GM19025 (cell line): ENCODE results near the gene CHPF.

Experiments used
- ATAC-seq: cut with Tn5 transposase; IDR thresholded peaks from one replicate; pipeline ENCODE4 v1.9.1; 2021; ENCODE audit warnings: mild to moderate bottlenecking, low read depth, moderate library complexity; ENCODE audit not compliant: unreplicated experiment

The CHPF gene

DNA sequence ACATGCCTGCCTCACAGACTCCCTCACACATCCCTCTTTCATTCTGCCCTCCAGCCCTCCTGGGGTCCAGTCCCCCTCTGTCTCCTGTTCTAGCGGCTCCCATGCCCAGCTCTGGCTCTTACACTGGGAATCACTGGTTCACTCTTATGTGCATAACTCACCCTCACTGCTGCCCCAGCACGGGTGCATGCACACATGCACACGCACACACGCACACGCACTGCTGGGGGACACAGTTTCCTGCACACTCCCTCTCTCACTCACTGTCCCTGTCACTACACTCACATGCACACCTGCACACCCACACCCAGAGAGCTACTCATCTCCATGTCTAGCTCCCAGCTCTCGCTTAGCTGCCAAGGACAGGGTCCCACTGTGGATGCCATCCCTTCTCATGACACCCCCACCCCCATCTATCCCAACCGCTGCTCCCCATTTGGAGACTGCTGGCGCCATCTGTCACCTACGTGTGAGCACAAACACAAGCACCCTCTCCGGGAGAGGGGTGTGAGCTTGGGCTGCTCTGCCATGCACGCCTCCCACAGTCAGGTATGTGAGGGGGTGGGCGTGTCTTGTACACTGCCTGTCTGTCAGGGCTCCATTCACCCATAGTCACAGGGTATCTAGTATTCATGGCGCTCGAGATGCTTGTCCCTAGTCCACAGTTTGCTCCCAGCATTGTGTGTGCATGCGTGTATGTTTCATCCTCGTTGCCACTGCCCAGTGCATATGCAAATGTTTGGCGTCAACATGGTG lies 27.6 kb downstream of the CHPF start:
- no peak for ATAC-seq

DNA sequence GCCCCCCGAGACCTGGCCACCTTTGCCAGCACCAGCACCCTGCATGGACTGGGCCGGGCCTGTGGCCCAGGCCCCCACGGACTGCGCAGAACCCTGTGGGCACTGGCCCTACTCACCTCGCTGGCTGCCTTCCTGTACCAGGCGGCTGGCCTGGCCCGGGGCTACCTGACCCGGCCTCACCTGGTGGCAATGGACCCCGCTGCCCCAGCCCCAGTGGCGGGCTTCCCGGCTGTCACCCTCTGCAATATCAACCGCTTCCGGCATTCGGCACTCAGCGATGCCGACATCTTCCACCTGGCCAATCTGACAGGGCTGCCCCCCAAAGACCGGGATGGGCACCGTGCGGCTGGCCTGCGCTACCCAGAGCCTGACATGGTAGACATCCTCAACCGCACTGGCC lies 28.8 kb downstream of the CHPF start:
- ATAC-seq = no peak

DNA sequence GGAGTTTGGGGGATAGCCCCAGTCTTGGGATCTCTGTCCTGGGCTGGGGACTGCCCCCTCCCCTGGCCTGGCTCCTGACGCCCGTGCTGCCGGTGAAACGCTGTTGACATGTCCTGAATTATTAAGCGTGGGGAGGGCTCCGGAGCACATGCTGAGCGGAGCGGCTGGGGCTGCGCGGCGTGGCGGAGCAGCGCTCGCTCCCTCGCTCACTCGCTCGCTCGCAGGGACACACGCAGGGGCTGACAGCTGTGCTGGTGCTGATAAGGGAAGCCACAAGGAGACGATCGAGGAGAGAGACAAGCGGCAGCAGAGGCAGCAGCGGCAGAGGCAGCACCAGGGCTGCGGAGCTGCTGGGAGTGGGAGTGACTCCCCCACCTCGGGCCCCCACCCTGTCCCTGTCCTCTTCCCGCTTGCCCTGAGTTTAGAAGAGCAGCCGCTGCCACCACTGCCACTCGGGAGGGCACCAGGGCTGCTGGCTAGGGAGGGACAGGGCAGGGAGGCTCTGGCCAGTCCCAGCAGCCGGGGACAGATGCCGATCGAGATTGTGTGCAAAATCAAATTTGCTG lies 29.3 kb downstream of the CHPF start, which contains the start of gene ASIC4:
Gene ASIC4, plus strand, starts transcription at position 287 of the 566 bp plus-strand sequence. Its CDS starts 243 bp downstream, at position 530.
- no peak for ATAC-seq

DNA sequence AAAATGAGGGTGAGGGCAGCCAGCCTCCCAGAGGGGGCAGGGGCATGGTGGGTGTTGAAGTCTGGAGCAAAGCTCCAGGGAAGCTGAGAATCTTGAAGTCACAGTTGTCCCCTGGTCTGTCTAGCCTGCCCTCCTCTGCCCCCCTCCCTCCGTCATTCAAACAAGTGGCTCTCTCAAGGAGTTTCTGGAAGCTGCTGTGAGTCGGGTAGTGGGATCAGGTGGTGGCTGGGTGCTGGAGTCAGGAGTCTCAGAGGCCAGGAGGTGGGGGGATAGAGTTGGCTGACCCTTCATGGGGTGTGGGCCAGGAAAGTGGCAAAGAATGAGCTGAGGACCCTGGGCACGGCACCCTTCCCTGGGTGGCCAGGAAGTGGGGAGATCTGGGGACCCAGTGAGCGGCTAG lies 29.8 kb downstream of the CHPF start:
- no peak for ATAC-seq

DNA sequence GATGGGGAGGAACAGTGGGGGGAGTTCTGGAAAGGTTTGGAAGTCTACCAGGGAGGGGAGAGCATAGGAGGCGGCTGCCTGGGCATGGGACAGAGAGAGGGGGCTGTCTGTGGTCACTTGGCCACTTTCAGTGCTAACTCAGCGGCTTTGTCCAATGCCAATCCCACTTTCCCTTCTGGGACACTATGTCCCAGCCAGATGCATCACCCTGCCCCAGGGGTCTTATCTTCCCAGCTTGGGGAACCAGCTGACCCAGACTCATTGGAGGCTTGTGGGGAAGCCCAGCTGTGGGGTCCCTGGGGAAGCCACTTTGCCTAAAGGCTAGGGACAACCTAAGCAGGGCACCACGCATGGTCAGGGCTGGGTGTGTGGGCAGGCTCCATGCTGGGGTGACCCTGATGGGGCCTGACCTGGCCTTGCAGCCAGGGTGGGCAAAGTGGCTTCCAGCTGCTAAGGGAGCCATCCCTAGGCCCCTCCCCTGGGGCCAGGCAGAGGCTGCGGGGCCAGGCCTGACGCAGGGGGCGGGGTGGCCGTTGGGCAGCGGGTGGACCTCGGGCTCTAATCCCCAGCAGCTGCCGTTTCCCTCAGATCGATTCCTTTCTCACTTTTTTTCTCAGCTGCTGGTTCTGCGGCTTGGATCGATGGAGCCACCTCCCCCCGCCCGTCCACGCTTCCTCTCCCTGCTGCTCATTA lies 30.9 kb downstream of the CHPF start:
- no peak for ATAC-seq

DNA sequence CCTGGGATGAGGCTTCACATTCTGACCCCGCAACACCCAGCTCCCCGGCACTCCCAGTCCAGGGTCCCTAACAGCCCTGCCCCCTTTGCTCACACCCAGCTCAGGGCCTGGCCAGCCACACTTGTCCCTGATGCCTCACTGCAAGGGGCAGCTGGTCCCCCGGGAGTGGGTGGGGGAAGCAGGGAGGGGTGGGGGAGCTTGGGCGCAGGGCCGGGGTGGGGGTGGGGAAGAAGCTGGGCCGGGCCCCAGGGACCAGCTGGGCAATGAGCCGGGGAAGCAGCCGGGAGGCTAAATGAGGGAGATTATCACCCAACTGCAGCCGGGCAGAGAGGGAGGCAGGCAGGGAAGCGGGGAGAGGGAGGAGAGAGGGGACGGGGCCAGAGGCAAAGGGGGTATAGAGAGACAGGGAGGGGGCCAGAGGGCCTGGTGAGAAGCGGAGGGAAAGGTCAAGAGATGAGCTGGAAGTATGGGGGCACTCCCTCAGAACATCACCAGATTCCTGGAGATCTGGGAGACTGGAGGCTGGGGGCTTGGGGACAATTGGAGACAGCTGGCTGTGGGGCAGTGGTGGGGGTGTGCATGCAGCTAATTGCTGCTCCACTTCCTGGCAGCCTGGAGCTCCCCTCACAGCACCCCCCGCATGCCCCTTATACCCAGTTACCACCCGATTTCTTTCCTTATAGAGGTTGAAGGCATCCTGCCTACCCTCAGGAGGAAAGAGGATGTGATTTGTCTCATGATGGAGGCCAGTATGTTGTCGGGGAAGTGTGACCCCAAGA lies 31.9 kb downstream of the CHPF start:
- no peak for ATAC-seq

DNA sequence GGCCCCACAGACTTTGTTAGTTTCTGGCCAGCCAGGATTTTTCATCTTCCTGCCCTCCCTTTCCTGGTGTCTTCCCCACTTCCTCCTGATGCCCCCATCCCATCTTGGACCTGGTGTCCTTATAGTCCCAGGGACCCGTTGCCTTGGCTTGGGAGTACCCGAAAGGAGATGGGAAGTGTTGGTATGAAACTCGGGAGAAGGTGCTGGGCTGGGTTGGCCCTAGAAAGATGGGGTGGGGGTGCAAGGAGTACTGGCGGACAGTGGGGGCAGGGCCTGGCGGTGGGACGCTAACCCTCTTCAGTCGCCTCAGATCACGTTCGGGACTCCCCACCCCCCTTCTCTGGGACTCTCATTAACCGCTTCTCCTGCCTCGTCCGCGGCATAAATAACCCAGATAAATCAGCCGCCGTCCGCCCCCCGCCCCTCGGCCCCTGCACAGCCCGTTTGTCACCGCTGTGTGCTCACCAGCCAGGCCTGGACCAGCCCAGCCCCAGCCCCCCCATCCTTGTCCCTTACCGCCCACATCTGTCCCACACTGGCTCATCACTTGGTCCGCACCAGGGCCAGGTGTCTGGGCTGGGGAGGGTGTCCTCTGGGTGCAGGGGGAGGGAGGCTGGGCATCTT lies 33.0 kb downstream of the CHPF start:
- ATAC-seq = no peak

DNA sequence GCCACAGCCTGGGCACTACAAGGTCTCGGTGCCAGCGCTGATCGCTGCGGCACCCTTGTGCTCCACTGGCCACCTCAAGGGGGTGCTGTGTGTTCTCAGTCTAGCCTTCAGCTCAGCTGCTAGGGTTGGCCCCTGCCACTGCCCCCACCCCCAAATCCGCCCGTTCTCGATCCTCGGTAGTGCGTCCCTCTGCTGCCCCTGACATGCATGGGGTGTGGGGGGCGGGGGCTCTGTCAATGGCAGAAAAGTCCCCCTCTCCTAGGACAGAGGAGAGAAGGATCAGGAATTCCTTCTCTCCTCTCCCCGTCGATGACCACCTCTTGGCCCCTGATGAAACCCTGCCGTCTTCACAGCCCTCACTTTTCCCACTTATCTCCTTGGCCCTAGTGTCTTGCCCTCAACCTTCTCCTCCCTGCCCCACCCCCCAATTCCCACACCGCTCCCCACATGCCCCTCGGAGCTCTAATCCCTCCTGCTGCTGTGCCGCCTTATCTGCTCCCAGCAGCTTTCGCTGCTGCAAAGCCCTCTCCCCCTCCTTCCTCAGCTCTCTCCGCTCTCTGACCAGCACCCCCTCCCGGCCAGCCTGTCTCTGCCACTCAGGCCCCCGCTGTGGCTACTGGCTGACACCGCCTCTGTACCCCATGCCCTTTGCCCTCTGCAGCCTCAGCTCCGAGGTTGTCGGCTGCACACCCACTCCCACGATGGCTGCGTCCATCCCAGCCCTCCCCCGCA lies 33.7 kb downstream of the CHPF start:
- no peak for ATAC-seq

DNA sequence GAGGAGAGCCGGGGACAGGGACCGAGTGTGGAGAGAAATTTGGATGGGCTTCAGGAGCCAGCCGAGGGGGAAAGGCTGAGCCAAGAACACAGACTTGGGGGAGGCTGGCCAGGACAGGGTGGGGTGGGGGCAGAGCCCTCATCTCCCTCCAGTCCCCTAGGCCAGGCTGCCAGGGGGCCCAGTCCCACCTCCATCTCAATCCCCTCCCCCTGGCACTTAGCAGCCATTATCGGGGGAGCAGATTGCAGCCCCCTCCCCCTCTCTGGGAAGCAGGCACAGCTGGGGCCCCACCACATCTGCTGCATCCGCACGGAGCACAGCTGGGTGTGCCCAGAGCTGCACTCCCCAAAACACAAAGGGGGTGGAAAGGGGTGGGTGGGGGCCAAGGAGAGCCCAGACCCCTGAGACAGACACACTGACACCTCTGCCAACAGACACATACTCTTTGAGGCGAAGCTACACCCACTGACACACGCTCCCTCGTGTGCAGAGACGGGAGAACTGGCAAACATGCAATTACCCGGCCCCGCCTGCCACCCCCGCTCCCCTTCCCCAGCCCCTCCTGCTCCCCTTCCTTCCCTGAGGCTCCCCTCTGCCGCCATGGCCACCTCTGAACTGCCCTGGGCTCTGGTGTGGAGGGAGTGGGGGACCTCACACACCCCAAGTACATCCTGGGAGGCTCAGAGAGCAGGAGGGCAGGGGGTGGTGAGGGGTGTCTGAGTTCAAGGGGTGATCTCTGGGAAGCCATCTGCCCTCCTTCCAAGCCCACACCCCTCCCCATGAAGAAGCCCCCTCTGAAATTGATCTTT lies 34.4 kb downstream of the CHPF start:
- no peak for ATAC-seq

DNA sequence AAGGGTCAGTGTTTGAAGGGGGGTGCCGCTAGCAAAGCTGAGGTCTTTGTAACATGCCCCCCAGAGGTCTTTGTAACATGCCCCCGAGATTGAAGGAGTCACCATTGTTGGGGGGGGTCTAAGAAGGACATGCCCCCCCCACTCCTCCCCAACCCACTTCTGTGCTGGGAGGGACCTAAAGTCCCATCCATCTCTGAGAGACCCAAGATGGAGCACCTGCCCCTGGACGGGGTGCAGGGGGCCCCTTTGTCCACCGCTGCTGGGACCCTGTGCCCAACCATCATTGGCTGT lies 35.2 kb downstream of the CHPF start:
- no peak for ATAC-seq

DNA sequence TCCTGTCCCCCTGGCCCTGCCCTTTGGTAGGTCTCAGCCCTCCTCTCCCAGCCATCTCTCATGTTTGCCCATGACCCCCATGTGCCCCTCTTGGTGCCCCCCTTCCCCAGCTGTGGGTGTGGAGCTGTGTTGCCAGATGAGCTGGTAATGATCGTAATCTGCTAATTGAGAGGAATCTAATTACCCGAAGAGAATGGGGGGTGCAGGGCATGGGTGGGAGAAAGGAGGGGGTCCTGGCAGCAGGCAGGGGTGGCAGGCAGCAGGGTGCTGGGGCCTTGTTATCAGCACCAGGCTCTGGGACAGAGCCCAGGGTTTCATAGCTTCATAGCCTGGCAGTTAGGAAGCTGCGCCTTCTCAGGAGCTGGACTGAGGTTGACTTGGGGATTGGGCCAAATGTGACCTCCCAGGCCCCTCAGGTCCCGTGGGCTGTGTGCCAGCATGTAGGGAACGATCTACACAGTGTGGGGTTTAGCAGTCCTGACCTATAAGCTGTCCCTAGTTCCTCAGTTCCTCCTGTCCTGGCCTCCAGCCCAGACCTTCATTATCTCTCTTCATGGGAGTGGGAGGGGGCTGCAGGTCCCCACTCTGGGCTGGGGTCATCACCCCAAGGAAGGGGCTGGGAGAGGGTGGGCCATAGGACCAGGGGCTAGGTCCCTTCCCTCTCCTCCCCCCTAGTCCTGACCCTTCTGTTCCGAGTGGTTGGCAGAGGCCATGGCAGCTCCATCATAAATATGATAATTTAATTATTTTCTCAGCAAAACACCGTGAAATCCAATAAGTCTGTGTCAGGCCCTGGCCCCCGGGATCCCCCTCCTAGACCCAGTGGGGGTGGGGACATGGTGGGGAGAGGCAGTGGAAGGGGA lies 35.8 kb downstream of the CHPF start:
- no peak for ATAC-seq

DNA sequence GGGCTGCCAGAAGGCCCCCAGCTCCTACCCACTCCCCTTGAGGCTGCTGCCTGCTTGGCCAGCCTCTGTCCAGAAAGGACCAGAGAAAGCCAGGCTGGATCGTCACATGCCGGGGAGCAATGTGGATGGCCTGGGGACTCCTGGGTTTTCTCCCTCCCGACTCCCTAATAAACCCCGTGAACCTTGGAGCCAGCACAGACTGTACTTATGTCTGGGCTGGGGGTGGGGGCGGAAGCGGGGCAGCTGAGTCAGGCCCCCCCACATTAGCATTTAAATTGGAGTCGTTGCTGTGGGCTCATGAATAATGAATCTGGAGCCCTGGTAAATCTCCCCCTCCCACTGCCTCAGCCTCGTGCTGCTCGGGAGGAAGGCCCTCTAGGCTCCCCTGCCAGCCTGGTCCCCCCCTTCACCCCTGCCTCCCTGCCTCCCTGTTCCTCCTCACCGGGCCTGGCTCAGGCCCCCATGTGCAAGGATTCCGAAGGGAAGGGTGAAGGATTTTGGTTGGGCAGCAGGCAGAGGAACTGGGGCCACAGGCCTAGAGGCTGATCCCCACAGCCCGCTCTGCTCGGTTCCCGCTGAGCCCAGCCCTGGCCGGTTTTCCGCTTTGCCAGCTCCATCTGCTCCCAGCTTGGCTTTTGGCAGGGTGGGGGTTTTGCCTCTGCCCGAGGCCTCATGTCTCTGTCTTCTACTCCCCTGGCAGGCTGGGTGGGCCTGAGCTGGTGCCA lies 36.6 kb downstream of the CHPF start:
- no peak for ATAC-seq

DNA sequence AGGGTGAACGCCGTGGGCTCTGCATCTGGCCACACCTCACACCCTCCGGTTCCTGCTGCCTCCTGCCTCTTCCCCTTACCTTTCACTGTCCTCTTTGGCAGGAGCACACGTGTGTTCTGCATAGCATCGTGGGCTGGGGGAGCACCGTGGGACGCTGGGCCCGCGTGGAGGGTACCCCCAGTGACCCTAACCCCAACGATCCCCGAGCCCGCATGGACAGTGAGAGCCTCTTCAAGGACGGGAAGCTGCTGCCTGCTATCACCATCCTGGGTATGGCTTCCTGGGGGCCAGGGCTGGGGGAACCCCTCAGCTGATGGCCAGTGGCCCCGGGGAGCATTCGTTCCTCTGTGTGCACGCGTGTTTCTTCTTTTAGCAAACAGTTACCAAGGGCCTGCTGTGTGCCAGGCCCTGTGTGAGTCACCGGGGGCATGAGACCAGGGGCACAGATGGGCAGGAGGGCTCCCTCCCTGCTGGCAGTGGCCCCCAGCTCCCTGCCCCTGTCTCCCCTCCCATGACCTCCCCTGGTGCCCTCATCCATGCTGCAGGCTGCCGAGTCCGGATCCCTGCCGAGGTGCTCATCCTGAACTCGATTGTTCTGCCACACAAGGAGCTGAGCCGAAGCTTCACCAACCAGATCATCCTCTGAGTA lies 37.3 kb downstream of the CHPF start:
- ATAC-seq = no peak

DNA sequence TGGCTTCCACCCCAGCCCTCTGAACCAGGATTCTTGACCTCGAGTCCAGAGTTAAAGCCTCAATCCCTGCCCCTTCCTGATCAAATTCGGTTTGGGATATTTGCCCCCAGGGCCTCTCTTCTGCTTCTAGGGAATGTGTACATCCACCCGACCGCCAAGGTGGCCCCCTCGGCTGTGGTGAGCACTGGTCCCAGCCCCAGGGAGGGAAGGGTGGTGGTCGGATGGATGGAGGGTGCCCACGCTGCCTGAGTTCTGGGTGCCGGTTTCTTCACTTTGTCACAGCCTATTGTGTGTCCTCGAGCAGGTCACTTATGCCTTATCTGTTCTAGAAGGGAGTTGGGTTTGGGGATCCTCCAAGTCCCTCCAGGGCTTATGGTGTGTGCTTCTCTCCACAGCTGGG lies 38.0 kb downstream of the CHPF start:
- no peak for ATAC-seq

DNA sequence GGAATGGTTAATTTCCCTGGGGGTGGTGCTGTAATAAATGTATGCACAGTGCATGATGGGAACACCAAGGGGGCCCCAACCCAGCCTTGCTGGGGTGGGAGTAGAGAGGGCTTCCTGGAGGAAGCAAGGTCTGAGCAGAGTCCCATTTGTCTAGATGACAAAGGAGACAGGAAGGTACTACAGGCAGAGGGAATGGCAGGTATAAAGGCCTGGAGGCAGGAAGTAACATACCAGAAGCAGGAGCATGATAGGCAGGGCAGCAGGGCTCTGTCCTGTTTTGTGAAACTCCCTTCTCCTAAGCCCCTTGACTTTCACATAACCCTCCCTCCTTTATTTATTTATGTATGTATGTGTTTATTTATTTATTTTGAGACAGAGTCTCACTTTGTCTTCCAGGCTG lies 41.0 kb downstream of the CHPF start:
- no peak for ATAC-seq

DNA sequence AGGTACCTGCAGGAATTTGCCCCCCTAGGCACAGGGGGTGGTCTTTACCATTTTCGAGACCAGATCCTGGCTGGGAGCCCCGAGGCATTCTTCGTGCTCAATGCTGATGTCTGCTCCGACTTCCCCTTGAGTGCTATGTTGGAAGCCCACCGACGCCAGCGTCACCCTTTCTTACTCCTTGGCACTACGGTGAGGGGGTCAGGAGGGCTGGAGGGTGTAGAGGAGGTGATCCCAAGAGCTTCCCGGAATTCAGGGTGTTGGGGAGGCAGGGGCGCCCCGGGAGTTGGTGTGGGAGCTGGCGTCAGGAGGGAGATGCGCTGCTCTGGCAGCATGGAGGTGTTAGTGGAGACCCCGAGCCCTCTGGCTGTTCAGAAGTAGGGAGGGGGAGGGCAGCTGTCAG lies 41.8 kb downstream of the CHPF start:
- no peak for ATAC-seq

DNA sequence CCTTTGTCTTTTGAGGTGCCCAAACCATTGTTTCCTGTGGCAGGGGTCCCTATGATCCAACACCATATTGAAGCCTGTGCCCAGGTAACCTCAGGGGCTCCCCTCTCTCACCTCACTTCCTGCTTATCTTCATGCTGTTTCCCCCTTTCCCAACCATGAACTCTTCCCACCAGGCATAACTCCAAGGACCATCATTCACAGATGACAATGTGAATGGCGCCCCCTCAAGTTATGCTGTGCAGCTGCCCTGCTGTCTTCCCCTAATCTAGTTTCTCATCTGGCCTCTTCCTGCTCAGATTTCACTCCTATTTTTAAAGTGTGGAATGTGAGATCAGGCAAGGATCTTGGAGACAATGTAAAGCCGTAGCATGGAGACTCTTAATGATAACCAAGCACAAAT lies 43.5 kb downstream of the CHPF start:
- no peak for ATAC-seq
